ENCODE results near the gene ADORA2A.

GRCh38 chr22:24481641-24482040 lies 54.2 kb downstream of the ADORA2A start:
- TF ChIP-seq CTCF (IDR thresholded peaks at IDR 0.05) (no peak), SMAD3 (CRISPR knock-in tag; IDR thresholded peaks at IDR 0.05; ENCODE audit: borderline replicate concordance) (no peak), USF2 (CRISPR knock-in tag; IDR thresholded peaks at IDR 0.05) (no peak)

All from WTC11 (cell line).